GM23248 (cell line): ENCODE measurements around the gene RANGAP1. TPM values are rescaled to one million over a fixed set of nuclear protein-coding genes. Genes with fewer than 3 reads are reported as not detected.

ENCODE experiments used
- DNase-seq: peaks from one replicate; pipeline ENCODE4 v3.0.0-alpha.2; 2015
- H2AFZ ChIP-seq: fragments of 200-600 bp; sonication (generic); 2 replicates; pipeline ENCODE4 v1.6.1; 2016; ENCODE audit warnings: antibody characterized with exemption
- H3F3A ChIP-seq: fragments of 200-600 bp; sonication (generic); 2 replicates; pipeline ENCODE4 v1.6.1; 2016; ENCODE audit warnings: mild to moderate bottlenecking, antibody characterized with exemption, mixed run types; ENCODE audit not compliant: insufficient read depth
- H3K27ac ChIP-seq: fragments of 200-600 bp; sonication (generic); 2 replicates; pipeline ENCODE4 v1.5.1; 2016; ENCODE audit warnings: mild to moderate bottlenecking
- H3K27me3 ChIP-seq: fragments of 200-600 bp; sonication (generic); replicated peaks from 2 replicates; pipeline ENCODE4 v1.6.1; 2016; ENCODE audit warnings: mild to moderate bottlenecking; ENCODE audit not compliant: insufficient read depth
- H3K36me3 ChIP-seq: fragments of 200-600 bp; sonication (generic); 2 replicates; pipeline ENCODE4 v1.6.1; 2016; ENCODE audit warnings: low read depth, mild to moderate bottlenecking
- H3K4me1 ChIP-seq: fragments of 200-600 bp; sonication (generic); 2 replicates; pipeline ENCODE4 v1.6.1; 2016; ENCODE audit warnings: mild to moderate bottlenecking; ENCODE audit not compliant: insufficient read depth
- H3K4me2 ChIP-seq: fragments of 200-600 bp; sonication (generic); one replicate; pipeline ENCODE4 v1.6.1; 2016; ENCODE audit warnings: mild to moderate bottlenecking; ENCODE audit not compliant: unreplicated experiment
- H3K4me3 ChIP-seq: fragments of 200-600 bp; sonication (generic); 2 replicates; pipeline ENCODE4 v1.5.1; 2016; ENCODE audit warnings: mild to moderate bottlenecking
- H3K79me2 ChIP-seq: fragments of 200-600 bp; sonication (generic); 2 replicates; pipeline ENCODE4 v1.6.1; 2016; ENCODE audit warnings: mild to moderate bottlenecking; ENCODE audit not compliant: insufficient read depth
- H3K9ac ChIP-seq: fragments of 200-600 bp; sonication (generic); 2 replicates; pipeline ENCODE4 v1.6.1; 2016; ENCODE audit warnings: mild to moderate bottlenecking
- H3K9me2 ChIP-seq: fragments of 200-600 bp; sonication (generic); 2 replicates; pipeline ENCODE4 v1.6.1; 2016; ENCODE audit warnings: mixed run types, mild to moderate bottlenecking, moderate library complexity; ENCODE audit not compliant: insufficient read depth
- H3K9me3 ChIP-seq: fragments of 200-600 bp; sonication (generic); one replicate; pipeline ENCODE4 v1.6.1; 2017; ENCODE audit warnings: low read depth
- H4K20me1 ChIP-seq: fragments of 200-600 bp; sonication (generic); 2 replicates; pipeline ENCODE4 v1.6.0; 2016; ENCODE audit not compliant: insufficient read depth
- EZH2 ChIP-seq: fragments of 200-600 bp; sonication (generic); IDR thresholded peaks from 2 replicates; pipeline ENCODE4 v1.6.1; 2018; ENCODE audit warnings: antibody characterized with exemption, mild to moderate bottlenecking; ENCODE audit not compliant: insufficient read depth, poor library complexity, severe bottlenecking
- EZH2phosphoT487 ChIP-seq: fragments of 200-600 bp; sonication (generic); IDR thresholded peaks from 2 replicates; pipeline ENCODE4 v1.6.1; 2018; ENCODE audit warnings: antibody characterized with exemption, moderate library complexity, mild to moderate bottlenecking, low read depth; ENCODE audit not compliant: insufficient read depth
- WGBS, 2 experiments: methylation state at CpG; one replicate each; pipeline ENCODE4 v1.1.6; 2015 to 2017; ENCODE audit warnings: low lambda C conversion rate in 2 of 2, low coverage in 1 of 2; ENCODE audit errors: missing lambda C conversion rate in 2 of 2; 5-methylcytosine and 5-hydroxymethylcytosine counted together
- in situ Hi-C: fragments of 300-500 bp; cut with MboI; formaldehyde crosslinking; loops from 2 replicates; pipeline ENCODE4 v1.15.0; 2020
- polyA plus RNA-seq: library from polyadenylated mRNA; unstranded; fragments of >200 nt; fragmentation: Nextera tagmentation; extraction: Ambion mirVana; gene quantifications from 2 replicates; pipeline ENCODE4 v1.2.1, GENCODE V29; 2016
- total RNA-seq: library from RNA; depleted of rRNA; stranded (reverse); fragments of >200 nt; shearing (Covaris generic); gene quantifications from 2 replicates; pipeline ENCODE4 v1.2.3, GENCODE V29; 2014

The RANGAP1 gene
- total and polyA plus RNA-seq, 2 experiments from 2014 or later, result 52.3 to 73.5 TPM

DNA sequence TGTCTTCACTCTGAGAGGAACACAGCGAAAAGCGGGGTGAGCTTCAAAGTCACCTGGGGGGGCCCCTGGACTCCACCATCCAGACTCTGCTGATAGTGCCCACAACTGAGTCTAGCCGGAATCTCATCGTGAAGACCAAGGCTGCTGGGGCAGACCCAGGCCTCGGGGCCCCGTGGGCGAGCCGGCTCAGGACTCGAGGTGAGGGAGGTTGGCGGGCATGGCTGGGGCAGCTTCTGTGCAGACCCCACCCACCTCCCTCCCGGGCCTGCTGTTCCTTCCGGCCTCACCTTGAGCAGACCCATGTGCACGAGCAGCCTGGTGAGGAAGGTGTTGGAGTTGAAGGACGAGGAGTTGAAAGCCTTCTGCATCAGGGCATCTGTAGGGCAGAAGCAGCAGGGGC is 36.5 kb downstream of the RANGAP1 start:
- Histone ChIP-seq H3K9me2 (no peaks in the 10 kb centered on the region), H3K4me1 (no peaks in the 10 kb centered on the region), H3K9ac (no peak overlapping the region), H3K9me3 (no peaks in the 10 kb centered on the region), H3K27me3 (no peaks in the 10 kb centered on the region), H3K27ac (no peak overlapping the region), H3K4me3 (no peak overlapping the region), H3K4me2 (no peak overlapping the region), H3K36me3 (peaks cover 26% of the 10 kb centered on the region; the same call in 1 of the 2 replicates), H4K20me1 (no peaks in the 10 kb centered on the region), H3K79me2 (no peaks in the 10 kb centered on the region), H2AFZ (no peak overlapping the region), H3F3A (peaks cover 7% of the 10 kb centered on the region; the same call in 1 of the 2 replicates)
- no peak for DNase-seq
- WGBS, 2 experiments, result 87 to 88% methylated on average over 14 of the region's 14 CpGs
- no peak for TF ChIP-seq EZH2
- TF ChIP-seq EZH2phosphoT487, result no peak
- in situ Hi-C loops, result no loop called here

DNA sequence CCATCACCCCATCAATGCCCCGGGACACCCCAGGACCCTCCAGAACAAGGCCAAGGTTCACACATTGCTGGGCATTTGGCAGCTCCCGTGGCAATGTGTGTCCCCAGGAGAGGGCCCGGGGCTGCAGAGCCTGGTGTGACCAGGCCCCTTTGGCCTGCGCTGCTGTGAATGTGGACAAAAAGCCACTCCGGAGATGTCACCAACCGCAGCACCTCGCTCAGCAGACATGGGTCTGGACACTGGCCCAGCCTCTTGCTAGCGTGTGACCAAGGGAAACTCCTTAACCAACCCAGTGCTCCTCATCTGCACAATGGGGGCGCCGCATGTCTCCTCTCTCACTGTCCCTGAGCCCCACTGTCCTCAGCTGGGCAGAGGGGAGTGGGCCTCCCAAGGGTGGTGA is 37.2 kb downstream of the RANGAP1 start:
- Histone ChIP-seq H3F3A (peaks cover 10% of the 10 kb centered on the region; the same call in 1 of the 2 replicates), H3K9me2 (no peaks in the 10 kb centered on the region), H4K20me1 (no peaks in the 10 kb centered on the region), H3K27me3 (no peaks in the 10 kb centered on the region), H3K4me1 (no peaks in the 10 kb centered on the region), H3K4me2 (no peak overlapping the region), H3K4me3 (no peak overlapping the region), H3K27ac (no peak overlapping the region), H3K9me3 (no peaks in the 10 kb centered on the region), H3K79me2 (no peaks in the 10 kb centered on the region), H2AFZ (no peak overlapping the region), H3K36me3 (peaks cover 26% of the 10 kb centered on the region; the same call in 1 of the 2 replicates), H3K9ac (no peak overlapping the region)
- 88 to 90% methylated on average over 10 of the region's 10 CpGs for WGBS, 2 experiments
- DNase-seq, result no peak
- TF ChIP-seq EZH2 (no peak), EZH2phosphoT487 (no peak)
- in situ Hi-C loops, result no loop called here

DNA sequence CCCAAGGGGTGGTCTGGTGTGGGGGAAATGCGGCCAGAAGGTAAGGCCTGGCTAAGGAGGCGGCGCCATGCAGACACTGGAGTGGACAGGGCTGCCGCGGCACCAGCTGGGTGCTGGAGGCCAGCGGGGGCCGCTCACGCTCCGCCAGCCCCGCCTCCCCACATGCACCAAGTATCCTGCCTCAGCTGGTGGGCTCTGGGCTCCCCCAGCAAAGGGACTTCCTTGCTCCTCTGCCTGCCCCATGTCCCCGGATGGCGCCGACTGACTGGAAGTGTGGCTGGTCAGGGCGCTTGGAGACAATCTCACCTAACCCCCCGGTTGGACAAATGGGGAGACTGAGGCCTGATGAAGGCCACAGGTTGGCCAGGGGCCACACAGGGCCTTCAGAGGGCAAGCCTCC is 37.7 kb downstream of the RANGAP1 start:
- no peaks in the 10 kb centered on the region for H3K4me1 ChIP-seq
- H3K36me3 ChIP-seq, result peaks cover 24% of the 10 kb centered on the region; the same call in 1 of the 2 replicates
- H3K79me2 ChIP-seq, result no peaks in the 10 kb centered on the region
- H3F3A ChIP-seq, result peaks cover 10% of the 10 kb centered on the region; the same call in 1 of the 2 replicates
- WGBS, 2 experiments, result 96 to 97% methylated on average over 15 of the region's 15 CpGs
- no peaks in the 10 kb centered on the region for H3K9me3 ChIP-seq
- H2AFZ ChIP-seq, result no peak overlapping the region
- no peak overlapping the region for H3K4me3 ChIP-seq
- H3K27me3 ChIP-seq, result no peaks in the 10 kb centered on the region
- no peak overlapping the region for H3K9ac ChIP-seq
- no peak for TF ChIP-seq EZH2phosphoT487
- TF ChIP-seq EZH2, result no peak
- no peak overlapping the region for H3K27ac ChIP-seq
- no peaks in the 10 kb centered on the region for H3K9me2 ChIP-seq
- DNase-seq, result no peak
- H3K4me2 ChIP-seq, result no peak overlapping the region
- in situ Hi-C loops, result no loop called here
- no peaks in the 10 kb centered on the region for H4K20me1 ChIP-seq

DNA sequence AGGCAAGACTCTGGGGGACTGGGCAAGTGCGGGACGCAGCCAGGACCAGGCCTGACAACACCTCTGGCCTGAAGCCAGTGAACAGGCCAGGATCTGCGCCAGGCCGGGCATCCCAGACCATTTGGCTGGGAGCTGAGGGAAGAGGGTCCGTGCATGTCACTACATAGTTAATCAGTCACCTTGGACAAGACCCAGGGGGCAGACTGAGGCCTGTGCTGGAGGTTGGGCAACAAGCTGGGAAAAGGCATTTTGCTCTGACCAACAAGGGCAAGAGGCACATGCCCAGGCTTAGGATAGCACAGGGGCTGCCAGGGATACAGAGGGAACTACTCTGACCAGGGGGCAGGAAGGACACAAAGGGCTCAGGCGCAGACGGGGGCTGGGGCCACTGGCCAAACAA is 38.3 kb downstream of the RANGAP1 start:
- Histone ChIP-seq H3K4me2 (no peak overlapping the region), H3K9ac (no peak overlapping the region), H3K27ac (no peak overlapping the region), H3K9me2 (no peaks in the 10 kb centered on the region), H3K27me3 (no peaks in the 10 kb centered on the region), H3K79me2 (no peaks in the 10 kb centered on the region), H3K4me3 (no peak overlapping the region), H2AFZ (no peak overlapping the region), H4K20me1 (no peaks in the 10 kb centered on the region), H3K4me1 (no peaks in the 10 kb centered on the region), H3K9me3 (no peaks in the 10 kb centered on the region), H3K36me3 (peaks cover 19% of the 10 kb centered on the region; the same call in 1 of the 2 replicates), H3F3A (peaks cover 11% of the 10 kb centered on the region; the same call in 1 of the 2 replicates)
- no peak for TF ChIP-seq EZH2phosphoT487
- no peak for TF ChIP-seq EZH2
- in situ Hi-C loops, result no loop called here
- 85 to 90% methylated on average over 7 of the region's 7 CpGs for WGBS, 2 experiments
- DNase-seq, result no peak
